ENCODE results near the gene IMPA2. TPM values are rescaled to one million over a fixed set of nuclear protein-coding genes. Genes with fewer than 3 reads are reported as not detected.

The IMPA2 gene
- total and polyA plus RNA-seq, 2 of the 8 experiments (the other 6 are each of a cell fraction or from before 2014, with no cell fraction given): 102 to 140 TPM

- Histone ChIP-seq H2BK5ac (ENCODE audit: low read depth, low read length) (no peak overlapping the region; the same call in 1 of the 2 replicates), H4K91ac (replicated peaks; ENCODE audit: insufficient read length, low read length) (no peak overlapping the region), H3K9me3 (ENCODE audit: insufficient read depth in 2 of 2, low read depth in 1 of 2, low read length in 1 of 2) (no peaks in the 10 kb centered on the region), H3K27me3 (replicated peaks in 1 of 4; ENCODE audit: control insufficient read depth in 3 of 4, extremely low read depth in 1 of 4, insufficient read depth in 3 of 4, low read length in 3 of 4) (no peaks in the 10 kb centered on the region), H3K4me2 (ENCODE audit: insufficient read depth in 1 of 2, low read depth in 2 of 2, low read length in 2 of 2) (no peak overlapping the region), H3K27ac (ENCODE audit: low read depth, low read length) (no peak overlapping the region), H3K23ac (ENCODE audit: insufficient read length) (no peak overlapping the region), H3K14ac (ENCODE audit: insufficient read length) (no peak overlapping the region), H2AFZ (ENCODE audit: low read length) (no peak overlapping the region), H3K4me3 (ENCODE audit: extremely low read depth in 1 of 4, insufficient read depth in 2 of 4, low read depth in 3 of 4, low read length in 4 of 4) (no peak overlapping the region), H4K20me1 (replicated peaks in 1 of 2; ENCODE audit: control insufficient read depth in 1 of 2, insufficient read depth in 2 of 2, low read length in 2 of 2) (peaks cover 0 to 7% of the 10 kb centered on the region in 2 experiments), H3K23me2 (ENCODE audit: low read depth, low read length) (no peaks in the 10 kb centered on the region), H2BK120ac (replicated peaks; ENCODE audit: low read depth, low read length) (no peak overlapping the region), H3K4me1 (replicated peaks in 1 of 4; ENCODE audit: control insufficient read depth in 3 of 4, insufficient read depth in 4 of 4, low read length in 3 of 4) (peaks cover 0 to 6% (median 3%) of the 10 kb centered on the region in 4 experiments; a peak in 1 of 7 replicates), H2BK20ac (ENCODE audit: low read length) (no peak overlapping the region), H3K4ac (replicated peaks; ENCODE audit: insufficient read length, low read depth, low read length) (no peak overlapping the region), H3K79me1 (ENCODE audit: low read depth, low read length) (no peaks in the 10 kb centered on the region), H4K8ac (ENCODE audit: extremely low read depth, insufficient read depth, low read length) (peak overlapping the region; percentile 41; the same call in 1 of the 2 replicates), H4K5ac (ENCODE audit: insufficient read length, low read depth, low read length) (no peak overlapping the region), H3K56ac (replicated peaks; ENCODE audit: insufficient read length, low read depth, low read length) (no peak overlapping the region), H3K18ac (ENCODE audit: extremely low read depth, low read length) (no peak overlapping the region), H2AK5ac (ENCODE audit: low read depth, low read length) (no peak overlapping the region), H3K9ac (replicated peaks in 1 of 4; ENCODE audit: extremely low read depth in 1 of 4, low read depth in 3 of 4, low read length in 3 of 4) (no peak overlapping the region), H2BK12ac (ENCODE audit: low read depth, low read length) (no peak overlapping the region), H3K36me3 (ENCODE audit: control insufficient read depth in 2 of 4, insufficient read depth in 4 of 4, low read length in 3 of 4) (peaks cover 7 to 33% (median 21%) of the 10 kb centered on the region in 4 experiments; a peak in 7 of 8 replicates), H2BK15ac (ENCODE audit: low read length) (no peak overlapping the region), H3K79me2 (ENCODE audit: control insufficient read depth in 1 of 2, insufficient read depth in 2 of 2, low read length in 2 of 2) (no peaks in the 10 kb centered on the region)
- DNase-seq (ENCODE audit: low read depth in 1 of 2, low spot score in 2 of 2) (no peak), FAIRE-seq (no peak)
- ChIA-PET POLR2A (ENCODE audit: partially characterized antibody) (interaction anchor here (1.1 kb wide), 1 partner anchor 49 kb away, joined by 3 read pairs; no protein-coding TSS in a partner anchor), CTCF (ENCODE audit: partially characterized antibody) (interaction anchor here (0.9 to 6.0 kb wide), 2 partner anchors 11 to 91 kb away, joined by 4 to 31 read pairs; no protein-coding TSS in a partner anchor)
- WGBS, 2 experiments (ENCODE audit: extremely low coverage in 1 of 2, insufficient coverage in 1 of 2, insufficient read length in 1 of 2, insufficient replicate concordance in 2 of 2, low coverage in 1 of 2, low lambda C conversion rate in 2 of 2, missing lambda C conversion rate in 1 of 2): 92% methylated on average over 11 of the region's 11 CpGs; no CpG with 5 or more reads in 1 of the 2 experiments
- no peak for TF ChIP-seq TBP (IDR thresholded peaks at IDR 0.05; ENCODE audit: low read depth, low read length)
- no peak for TF ChIP-seq HDAC2 (IDR thresholded peaks at IDR 0.05; ENCODE audit: borderline replicate concordance in 1 of 2, low read depth in 2 of 2, low read length in 2 of 2)
- TF ChIP-seq YY1 (IDR thresholded peaks at IDR 0.05; ENCODE audit: low read depth, low read length): no peak
- no peak for TF ChIP-seq SP1 (IDR thresholded peaks at IDR 0.05; ENCODE audit: low read depth, low read length)
- no peak for TF ChIP-seq SIRT6 (IDR thresholded peaks at IDR 0.05; ENCODE audit: low read length)
- TF ChIP-seq CTBP2 (IDR thresholded peaks at IDR 0.05; ENCODE audit: borderline replicate concordance, insufficient read depth, insufficient read length, low read length): no peak
- no peak for TF ChIP-seq BCL11A (IDR thresholded peaks at IDR 0.05; ENCODE audit: low read depth in 2 of 2, low read length in 2 of 2)
- TF ChIP-seq POLR2A (IDR thresholded peaks at IDR 0.05; ENCODE audit: control extremely low read depth in 1 of 2, low read depth in 2 of 2, low read length in 2 of 2): no peak
- no peak for TF ChIP-seq CTCF (IDR thresholded peaks at IDR 0.05; ENCODE audit: control extremely low read depth in 1 of 3, insufficient read depth in 1 of 3, low read depth in 1 of 3, low read length in 3 of 3)
- no peak for TF ChIP-seq HDAC6 (IDR thresholded peaks at IDR 0.05; ENCODE audit: low read depth, low read length)
- TF ChIP-seq MAFK (IDR thresholded peaks at IDR 0.05; ENCODE audit: low read depth, low read length): no peak
- TF ChIP-seq SRF (IDR thresholded peaks at IDR 0.05; ENCODE audit: low read depth, low read length): no peak
Observed at GRCh38 chr18:12028674-12029073, 47.4 kb downstream of the IMPA2 start.

Data from H1 (cell line).